T-cell (primary cell): ENCODE data around the gene SSH3. TPM values are rescaled to one million over a fixed set of nuclear protein-coding genes. Genes with fewer than 3 reads are reported as not detected.

Source experiments
- ATAC-seq, 4 experiments: fragments of 200-7000 bp in 3 of 4; fragments of 150-1000 bp in 1 of 4; cut with Tn5 transposase; replicated peaks in 1 of 4; 1 replicate in 3 of 4; 2 replicates in 1 of 4; pipeline ENCODE4 v1.10.0; 2021; ENCODE audit warnings: moderate library complexity in 3 of 4, mild to moderate bottlenecking in 2 of 4, moderate number of reproducible peaks in 1 of 4
- CTCF ChIA-PET, 2 donors: fragments of 300-600 bp; sonication (Branson Sonifier 250); formaldehyde crosslinking; loops; one replicate each; lab custom pipeline; 2022; ENCODE audit warnings: antibody characterized with exemption in 2 of 2; lab: Charles Lee
- POLR2A ChIA-PET, 2 donors: fragments of 300-600 bp; sonication (Branson Sonifier 250); formaldehyde crosslinking; loops; one replicate each; lab custom pipeline; 2022; ENCODE audit warnings: antibody characterized with exemption in 2 of 2; lab: Charles Lee
- DNase-seq, 35 experiments: peaks; one replicate each; pipeline versions ENCODE4 v3.0.0 to v3.0.0-alpha.2; 2013 to 2023
- H3K27ac ChIP-seq: one replicate; pipeline ENCODE4 v1.5.1; 2013; ENCODE audit warnings: low read length
- H3K27me3 ChIP-seq, 2 experiments: replicated peaks in 1 of 2; 1 replicate in 1 of 2; 2 replicates in 1 of 2; pipeline versions ENCODE4 v1.6.1 to v1.7.0; 2013; ENCODE audit warnings: low read length in 1 of 2, mixed read lengths in 1 of 2; ENCODE audit not compliant: control insufficient read depth in 2 of 2, insufficient read depth in 2 of 2; ENCODE audit errors: extremely low read depth in 1 of 2
- H3K36me3 ChIP-seq, 2 donors: 1 replicate in 1 of 2; 2 replicates in 1 of 2; pipeline versions ENCODE4 v1.6.1 to v1.7.0; 2013; ENCODE audit warnings: low read length in 1 of 2; ENCODE audit not compliant: control insufficient read depth in 2 of 2, insufficient read depth in 1 of 2; ENCODE audit errors: extremely low read depth in 1 of 2
- H3K4me1 ChIP-seq, 2 experiments: 1 replicate in 1 of 2; 2 replicates in 1 of 2; pipeline versions ENCODE4 v1.6.1 to v1.7.0; 2013; ENCODE audit warnings: low read length in 2 of 2, mixed read lengths in 1 of 2; ENCODE audit not compliant: insufficient read depth in 2 of 2, control insufficient read depth in 1 of 2; ENCODE audit errors: extremely low read depth in 1 of 2
- H3K4me3 ChIP-seq, 2 donors: 1 replicate in 1 of 2; 2 replicates in 1 of 2; pipeline versions ENCODE4 v1.5.1 to v1.7.0; 2013; ENCODE audit warnings: mild to moderate bottlenecking in 2 of 2, low read length in 1 of 2, moderate library complexity in 1 of 2; ENCODE audit not compliant: control insufficient read depth in 1 of 2; ENCODE audit errors: extremely low read depth in 1 of 2
- H3K9me3 ChIP-seq: 2 replicates; pipeline ENCODE4 v1.7.0; 2013
- H3K27ac Mint-ChIP-seq, 2 donors: one replicate each; pipeline ENCODE4 v1.8.0; 2020 to 2021; ENCODE audit warnings: mild to moderate bottlenecking in 2 of 2, mixed read lengths in 2 of 2
- H3K27me3 Mint-ChIP-seq, 2 donors: one replicate each; pipeline ENCODE4 v1.8.0; 2021 to 2022; ENCODE audit warnings: mixed read lengths in 2 of 2
- H3K36me3 Mint-ChIP-seq: one replicate; pipeline ENCODE4 v1.8.0; 2021; ENCODE audit warnings: mixed read lengths
- H3K4me1 Mint-ChIP-seq, 3 donors: one replicate each; pipeline ENCODE4 v1.8.0; 2020 to 2022; ENCODE audit warnings: mixed read lengths in 3 of 3, mild to moderate bottlenecking in 1 of 3
- H3K4me3 Mint-ChIP-seq, 3 donors: one replicate each; pipeline ENCODE4 v1.8.0; 2020 to 2022; ENCODE audit warnings: mild to moderate bottlenecking in 3 of 3, mixed read lengths in 3 of 3, moderate library complexity in 3 of 3
- H3K9me3 Mint-ChIP-seq, 3 donors: one replicate each; pipeline ENCODE4 v1.8.0; 2020 to 2022; ENCODE audit warnings: mixed read lengths in 3 of 3
- WGBS: methylation state at CpG from one replicate; pipeline ENCODE4 v1.1.5; 2013; ENCODE audit warnings: missing lambda C conversion rate; ENCODE audit not compliant: insufficient coverage; 5-methylcytosine and 5-hydroxymethylcytosine counted together
- total RNA-seq, 35 experiments: library from RNA in 6 of 35; stranded (reverse) in 6 of 35; fragments of 120-200 nt in 1 of 35; gene quantifications; one replicate each; pipeline versions ENCODE4 v1.2.1 to v1.2.4 and lab custom pipeline; 2013 to 2026

Gene SSH3
- total RNA-seq, 5 donors from 2014 or later (not counting 1 experiment from before 2014, with no cell fraction given): 11.5 to 30.9 (median 26.7) TPM

DNA sequence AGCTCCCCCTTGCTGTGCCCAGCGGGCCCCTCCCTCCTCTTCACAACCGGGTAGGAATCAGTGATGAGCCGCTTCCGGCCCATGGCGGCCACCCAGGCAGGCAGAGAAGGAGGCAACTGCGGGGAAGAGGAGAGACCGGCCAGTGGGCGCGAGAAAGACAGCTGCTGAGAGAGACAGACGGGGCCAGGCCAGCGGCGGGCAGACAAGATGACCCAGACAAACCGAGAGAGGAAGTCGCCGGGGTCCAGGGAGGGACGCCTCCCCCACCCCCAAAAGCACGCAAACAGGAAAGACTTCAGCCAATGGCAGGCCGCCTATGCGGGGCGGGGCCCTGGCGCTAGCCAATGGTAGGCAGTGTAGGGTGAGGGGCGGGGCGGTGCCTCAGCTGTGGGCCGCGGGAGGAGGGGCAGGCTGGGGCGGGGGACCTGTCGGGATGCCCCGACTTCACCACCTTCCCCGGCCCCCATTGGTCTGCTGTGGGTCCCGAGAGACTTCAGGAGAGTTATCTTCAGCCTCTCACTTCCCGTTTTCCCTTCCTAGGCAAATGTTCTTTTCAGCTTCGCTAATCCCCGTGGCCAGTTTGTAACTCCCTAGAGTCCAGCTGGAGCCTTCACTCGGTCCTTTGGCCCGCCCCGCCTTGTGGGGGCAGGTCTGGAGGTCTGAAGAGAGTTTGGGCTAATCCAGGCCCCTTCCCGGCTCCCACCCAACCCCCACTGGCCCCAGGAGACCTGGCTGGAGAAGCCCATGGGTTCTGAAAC lies 50.2 kb downstream of the SSH3 start, which contains the start of gene POLD4:
POLD4 (minus strand) TSS at position 230 of the 758 bp plus-strand sequence; CDS start at position 83, 147 bp downstream.
- Histone ChIP-seq H3K27ac (peak within 1 kb of the TSS; percentile 98), H3K36me3 (peaks cover 3 to 7% of the 10 kb centered on the region in 2 donors), H3K9me3 (no peaks in the 10 kb centered on the region), H3K4me1 (peaks cover 19 to 63% of the 10 kb centered on the region in 2 experiments), H3K27me3 (no peaks in the 10 kb centered on the region), H3K4me3 (peak within 1 kb of the TSS; percentile 78 to 95)
- ChIA-PET POLR2A (interaction anchor here in 1 of 2 donors (0.5 to 1.2 kb wide), 6 partner anchors 8 to 231 kb away, joined by 3 to 5 read pairs (median 3); no protein-coding TSS in a partner anchor), CTCF (interaction anchor here (0.6 to 7.9 kb wide), 21 partner anchors 7 to 1988 kb away, joined by 3 to 128 read pairs (median 4); partner anchors contain the start of genes CLCF1 (in 1 of the 2), PPP1CA (in 1 of the 2) and RAD9A (in 1 of the 2))
- H3K4me1 Mint-ChIP-seq: peaks cover 55 to 79% (median 57%) of the 10 kb centered on the region in 3 donors
- peak within 1 kb of the TSS; percentile 99 to 100 for H3K27ac Mint-ChIP-seq
- no peaks in the 10 kb centered on the region for H3K9me3 Mint-ChIP-seq
- H3K36me3 Mint-ChIP-seq: no peaks in the 10 kb centered on the region
- 2% methylated on average over 10 of the region's 37 CpGs for WGBS
- peak; percentile 87 to 91 (median 89) for ATAC-seq
- DNase-seq: peak; percentile 88 to 97 (median 94)
- H3K4me3 Mint-ChIP-seq: peak within 1 kb of the TSS; percentile 87 to 97 (median 96)
- no peaks in the 10 kb centered on the region for H3K27me3 Mint-ChIP-seq

DNA sequence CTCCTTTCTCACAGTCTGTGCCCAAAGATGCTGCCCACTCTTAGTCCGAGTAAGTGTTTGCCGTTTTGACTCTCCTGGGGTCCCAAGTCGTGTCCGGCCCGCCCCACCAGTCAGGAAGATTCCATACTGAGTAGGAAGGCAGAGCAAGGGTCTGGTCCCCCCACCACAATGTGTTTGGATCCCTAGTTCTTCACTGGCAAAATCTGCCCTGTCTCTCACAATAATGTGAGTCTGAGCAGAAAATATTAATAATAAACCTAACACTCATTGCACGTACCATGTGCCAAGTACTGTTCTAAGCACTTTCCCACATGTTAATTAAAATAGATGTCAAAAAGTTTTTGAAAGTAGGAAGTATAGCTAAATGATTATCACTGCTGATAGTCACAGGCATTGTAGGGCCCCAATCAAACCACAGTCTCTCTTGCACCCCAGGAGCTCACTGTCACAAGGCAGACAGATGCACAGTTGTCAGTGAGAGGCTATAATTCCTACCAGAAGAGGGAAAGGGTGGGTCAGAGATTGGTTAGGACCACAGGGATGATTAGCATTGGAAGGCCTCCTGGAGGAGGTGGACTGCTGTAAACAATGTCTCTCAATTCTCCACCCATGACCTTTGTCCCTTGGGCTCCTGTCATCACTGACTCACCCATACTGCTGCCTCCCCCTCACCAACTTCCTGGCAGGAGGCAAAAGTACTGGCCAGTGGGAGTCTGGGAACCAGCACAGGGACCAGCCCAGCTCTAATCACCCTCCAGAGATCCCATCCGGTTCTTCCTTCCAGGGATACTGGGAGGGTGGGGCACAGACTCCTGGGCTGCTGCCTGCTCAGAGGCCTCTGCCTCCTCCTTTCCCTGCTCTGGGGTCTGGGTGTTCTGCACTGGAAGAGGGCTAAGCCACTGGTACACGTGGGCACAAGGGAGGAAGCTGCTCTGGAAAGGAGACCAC lies 51.0 kb downstream of the SSH3 start:
- peak overlapping the region; percentile 97 to 100 for H3K27ac Mint-ChIP-seq
- peaks cover 3 to 7% of the 10 kb centered on the region in 2 donors for H3K36me3 ChIP-seq
- peak overlapping the region; percentile 87 to 97 (median 96) for H3K4me3 Mint-ChIP-seq
- DNase-seq: peak in 1 of 35 experiments; percentile 33
- H3K9me3 Mint-ChIP-seq: no peaks in the 10 kb centered on the region
- no peak for ATAC-seq
- H3K9me3 ChIP-seq: no peaks in the 10 kb centered on the region
- H3K27me3 Mint-ChIP-seq: no peaks in the 10 kb centered on the region
- peaks cover 49 to 70% (median 52%) of the 10 kb centered on the region in 3 donors for H3K4me1 Mint-ChIP-seq
- ChIA-PET POLR2A (interaction anchor here in 1 of 2 donors (0.5 to 0.7 kb wide), 3 partner anchors 9 to 232 kb away, joined by 3 read pairs; no protein-coding TSS in a partner anchor), CTCF (interaction anchor here (0.9 to 7.9 kb wide), 11 partner anchors 8 to 115 kb away, joined by 3 to 128 read pairs (median 5); partner anchors contain the start of genes CLCF1 (in 1 of the 2) and PPP1CA (in 1 of the 2))
- H3K36me3 Mint-ChIP-seq: no peaks in the 10 kb centered on the region
- H3K4me1 ChIP-seq: peaks cover 19 to 60% of the 10 kb centered on the region in 2 experiments
- peak overlapping the region; percentile 98 for H3K27ac ChIP-seq
- H3K4me3 ChIP-seq: peak overlapping the region; percentile 29 to 95
- H3K27me3 ChIP-seq: no peaks in the 10 kb centered on the region
- WGBS: 100% methylated on average over 1 of the region's 8 CpGs

- Histone ChIP-seq H3K27ac (peak overlapping the region; percentile 98), H3K27me3 (no peaks in the 10 kb centered on the region), H3K4me3 (no peak overlapping the region), H3K36me3 (peaks cover 3 to 7% of the 10 kb centered on the region in 2 donors), H3K9me3 (no peaks in the 10 kb centered on the region), H3K4me1 (peaks cover 19 to 60% of the 10 kb centered on the region in 2 experiments)
- Mint-ChIP-seq H3K27ac (peak overlapping the region; percentile 97 to 100), H3K9me3 (no peaks in the 10 kb centered on the region), H3K27me3 (no peaks in the 10 kb centered on the region), H3K4me1 (peaks cover 40 to 62% (median 45%) of the 10 kb centered on the region in 3 donors), H3K36me3 (no peaks in the 10 kb centered on the region), H3K4me3 (no peak overlapping the region)
- DNase-seq: no peak
- ChIA-PET CTCF (interaction anchor here (0.5 to 7.9 kb wide), 6 partner anchors 10 to 93 kb away, joined by 3 to 128 read pairs (median 6); no protein-coding TSS in a partner anchor), POLR2A (no interaction called here)
- 94% methylated on average over 9 of the region's 11 CpGs for WGBS
- ATAC-seq: no peak
Observed at GRCh38 chr11:67355023-67355793, 51.9 kb downstream of the SSH3 start.

- H3K36me3 Mint-ChIP-seq: no peaks in the 10 kb centered on the region
- Histone ChIP-seq H3K27ac (no peak overlapping the region), H3K4me1 (peaks cover 19 to 55% of the 10 kb centered on the region in 2 experiments), H3K36me3 (peaks cover 3 to 6% of the 10 kb centered on the region in 2 donors), H3K9me3 (no peaks in the 10 kb centered on the region), H3K4me3 (no peak overlapping the region), H3K27me3 (no peaks in the 10 kb centered on the region)
- H3K9me3 Mint-ChIP-seq: no peaks in the 10 kb centered on the region
- ChIA-PET CTCF (interaction anchor here (0.6 to 7.9 kb wide), 10 partner anchors 10 to 38 kb away, joined by 3 to 128 read pairs (median 4); partner anchors contain the start of gene CLCF1 (in 1 of the 2)), POLR2A (no interaction called here)
- H3K27ac Mint-ChIP-seq: peak overlapping the region; percentile 55 to 66
- no peak for DNase-seq
- no peaks in the 10 kb centered on the region for H3K27me3 Mint-ChIP-seq
- H3K4me1 Mint-ChIP-seq: peaks cover 39 to 60% (median 42%) of the 10 kb centered on the region in 3 donors
- no peak for ATAC-seq
- WGBS: 90% methylated on average over 1 of the region's 4 CpGs
- H3K4me3 Mint-ChIP-seq: no peak overlapping the region
Observed at GRCh38 chr11:67355794-67356386, 52.6 kb downstream of the SSH3 start.

DNA sequence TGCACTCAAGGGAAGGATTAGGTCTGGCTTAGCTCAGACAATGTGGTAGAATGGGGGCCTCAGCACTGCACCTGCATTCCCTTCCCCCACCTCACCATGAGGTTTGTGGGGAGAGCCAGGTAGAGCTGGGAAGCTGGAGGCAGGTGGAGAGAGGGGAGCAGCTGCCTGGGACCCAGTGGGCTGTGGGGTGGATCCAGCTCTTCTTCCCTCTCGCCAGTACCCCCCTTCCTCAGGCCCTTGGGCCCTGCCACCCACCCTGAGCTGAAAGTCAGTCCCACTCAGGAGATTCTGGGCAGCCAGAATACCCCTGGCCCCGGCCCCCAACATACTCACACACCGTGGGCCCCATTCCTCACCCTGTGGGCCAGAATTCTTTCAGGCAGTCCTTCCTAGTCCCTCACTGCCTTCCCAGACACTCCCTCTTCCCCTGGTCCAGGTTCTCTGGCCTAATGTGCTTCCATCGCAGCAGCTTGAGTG lies 53.1 kb downstream of the SSH3 start:
- Mint-ChIP-seq H3K4me3 (no peak overlapping the region), H3K27ac (peak overlapping the region; percentile 64 to 84), H3K27me3 (no peaks in the 10 kb centered on the region), H3K9me3 (no peaks in the 10 kb centered on the region), H3K4me1 (peaks cover 34 to 55% (median 37%) of the 10 kb centered on the region in 3 donors), H3K36me3 (no peaks in the 10 kb centered on the region)
- Histone ChIP-seq H3K9me3 (no peaks in the 10 kb centered on the region), H3K4me1 (peaks cover 15 to 50% of the 10 kb centered on the region in 2 experiments), H3K4me3 (no peak overlapping the region), H3K36me3 (peaks cover 0 to 3% of the 10 kb centered on the region in 2 donors), H3K27ac (no peak overlapping the region), H3K27me3 (no peaks in the 10 kb centered on the region)
- DNase-seq: no peak
- 54% methylated on average over 2 of the region's 4 CpGs for WGBS
- ChIA-PET POLR2A (interaction anchor here in 1 of 2 donors (0.5 kb wide), 1 partner anchor 30 kb away, joined by 3 read pairs; no protein-coding TSS in a partner anchor), CTCF (interaction anchor here (1.1 to 7.9 kb wide), 9 partner anchors 11 to 39 kb away, joined by 3 to 128 read pairs (median 5); partner anchors contain the start of gene CLCF1 (in 1 of the 2))
- ATAC-seq: no peak
